ENCODE measurements around the gene CELA3A.

DNA sequence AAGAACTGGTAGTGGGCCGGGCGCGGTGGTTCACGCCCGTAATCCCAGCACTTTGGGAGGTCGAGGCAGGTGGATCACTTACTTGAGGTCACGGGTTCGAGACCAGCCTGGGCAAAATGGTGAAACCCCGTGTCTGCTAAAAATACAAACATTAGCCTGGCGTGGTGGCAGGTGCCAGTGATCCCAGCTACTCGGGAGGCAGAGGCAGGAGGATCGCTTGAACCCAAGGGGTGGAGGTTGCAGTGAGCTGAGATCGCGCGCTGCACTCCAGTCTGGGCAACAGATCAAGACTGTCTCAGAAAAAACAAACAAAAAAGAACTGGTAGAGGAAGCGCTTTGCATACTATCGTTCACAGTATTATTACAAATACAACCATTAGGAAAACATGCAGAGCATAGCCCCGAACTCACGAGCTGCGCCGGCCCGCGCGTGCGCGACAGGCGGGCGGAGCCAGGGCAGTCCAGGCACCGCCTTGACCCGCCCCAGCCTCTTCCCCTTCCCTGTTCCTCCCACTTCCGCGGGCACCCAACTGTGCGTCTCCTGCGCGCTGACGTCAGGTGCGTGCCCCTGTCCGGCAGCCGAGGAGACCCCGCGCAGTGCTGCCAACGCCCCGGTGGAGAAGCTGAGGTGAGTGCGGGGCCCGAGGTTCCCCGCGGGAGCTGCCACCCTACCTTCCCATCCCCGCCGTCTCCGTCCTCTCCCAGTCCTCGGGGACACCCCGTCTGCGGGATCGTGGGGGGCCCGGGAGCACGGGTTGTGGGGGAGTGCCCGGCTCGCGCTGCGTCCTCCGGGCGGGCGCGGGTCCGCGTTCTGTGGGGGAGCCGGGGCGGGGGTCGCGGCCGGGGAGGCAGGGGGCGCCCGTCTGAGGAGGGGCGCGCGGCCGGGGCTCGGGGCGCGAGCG lies 50.9 kb downstream of the CELA3A start, which contains the start of gene CDC42:
- TF ChIP-seq, protein P1, sequence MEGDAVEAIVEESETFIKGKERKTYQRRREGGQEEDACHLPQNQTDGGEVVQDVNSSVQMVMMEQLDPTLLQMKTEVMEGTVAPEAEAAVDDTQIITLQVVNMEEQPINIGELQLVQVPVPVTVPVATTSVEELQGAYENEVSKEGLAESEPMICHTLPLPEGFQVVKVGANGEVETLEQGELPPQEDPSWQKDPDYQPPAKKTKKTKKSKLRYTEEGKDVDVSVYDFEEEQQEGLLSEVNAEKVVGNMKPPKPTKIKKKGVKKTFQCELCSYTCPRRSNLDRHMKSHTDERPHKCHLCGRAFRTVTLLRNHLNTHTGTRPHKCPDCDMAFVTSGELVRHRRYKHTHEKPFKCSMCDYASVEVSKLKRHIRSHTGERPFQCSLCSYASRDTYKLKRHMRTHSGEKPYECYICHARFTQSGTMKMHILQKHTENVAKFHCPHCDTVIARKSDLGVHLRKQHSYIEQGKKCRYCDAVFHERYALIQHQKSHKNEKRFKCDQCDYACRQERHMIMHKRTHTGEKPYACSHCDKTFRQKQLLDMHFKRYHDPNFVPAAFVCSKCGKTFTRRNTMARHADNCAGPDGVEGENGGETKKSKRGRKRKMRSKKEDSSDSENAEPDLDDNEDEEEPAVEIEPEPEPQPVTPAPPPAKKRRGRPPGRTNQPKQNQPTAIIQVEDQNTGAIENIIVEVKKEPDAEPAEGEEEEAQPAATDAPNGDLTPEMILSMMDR (IDR thresholded peaks at IDR 0.05; ENCODE audit: low read length): no peak
- TF ChIP-seq EZH2 (IDR thresholded peaks at IDR 0.05; ENCODE audit: borderline replicate concordance, low read length): no peak

Data from OCI-LY1 (cell line).